GM19099 (cell line): ENCODE measurements around the gene ZNF638.

Experiments used
- POLR2A ChIP-seq: IDR thresholded peaks from 3 replicates; pipeline ENCODE4 v1.6.1; 2011; ENCODE audit warnings: low read depth; ENCODE audit not compliant: insufficient read length; ENCODE audit errors: extremely low read depth

Gene ZNF638

GRCh38 chr2:71423817-71424420 is 92.3 kb downstream of the ZNF638 start:
- no peak for TF ChIP-seq POLR2A

GRCh38 chr2:71426721-71427120 is 95.1 kb downstream of the ZNF638 start:
- TF ChIP-seq POLR2A, result no peak

GRCh38 chr2:71428472-71429383 is 97.1 kb downstream of the ZNF638 start:
- TF ChIP-seq POLR2A, result no peak

GRCh38 chr2:71446505-71446904 is 114.9 kb downstream of the ZNF638 start:
- TF ChIP-seq POLR2A, result no peak

GRCh38 chr2:71449343-71449742 is 117.8 kb downstream of the ZNF638 start:
- TF ChIP-seq POLR2A, result no peak

GRCh38 chr2:71451705-71452104 is 120.1 kb downstream of the ZNF638 start:
- no peak for TF ChIP-seq POLR2A

- TF ChIP-seq POLR2A, result no peak
Observed at GRCh38 chr2:71452565-71452964, 121.0 kb downstream of the ZNF638 start.

GRCh38 chr2:71453404-71454220 is 122.0 kb downstream of the ZNF638 start, which contains the start of gene DYSF:
TSS of gene DYSF (plus strand) at chr2:71453561.
- no peak for TF ChIP-seq POLR2A

GRCh38 chr2:71454221-71455010 is 122.8 kb downstream of the ZNF638 start:
- no peak for TF ChIP-seq POLR2A

- no peak for TF ChIP-seq POLR2A
Observed at GRCh38 chr2:71455011-71455740, 123.6 kb downstream of the ZNF638 start.

- no peak for TF ChIP-seq POLR2A
Observed at GRCh38 chr2:71455741-71456569, 124.4 kb downstream of the ZNF638 start.

- TF ChIP-seq POLR2A, result no peak
Observed at GRCh38 chr2:71456617-71457016, 125.0 kb downstream of the ZNF638 start.
